T47D (cell line): ENCODE measurements around the gene MTARC1.

Source experiments
- DNase-seq, 2 experiments: peaks; one replicate each; pipeline versions ENCODE4 v3.0.0 to v3.0.0-alpha.2; 2011 to 2012; ENCODE audit warnings: low read depth in 1 of 2, low spot score in 1 of 2
- JUND ChIP-seq: IDR thresholded peaks from 2 replicates; pipeline ENCODE4 v1.6.1; 2012; ENCODE audit warnings: low read depth
- in situ Hi-C: cut with HindIII; loops from 2 replicates; pipeline ENCODE4 v1.10.0; 2016; ENCODE audit warnings: low sequenced_read_pairs, low pct_unique_long_range_greater_than_20kb

The MTARC1 gene

GRCh38 chr1:220817907-220818306 lies 31.2 kb downstream of the MTARC1 start:
- TF ChIP-seq JUND, result no peak
- in situ Hi-C loops, result no loop called here
- DNase-seq, result no peak

GRCh38 chr1:220818421-220819173 lies 31.9 kb downstream of the MTARC1 start:
- in situ Hi-C loops, result no loop called here
- TF ChIP-seq JUND, result no peak
- no peak for DNase-seq

GRCh38 chr1:220819467-220820026 lies 32.8 kb downstream of the MTARC1 start:
- in situ Hi-C loops, result no loop called here

GRCh38 chr1:220824031-220824989 lies 37.6 kb downstream of the MTARC1 start:
- no peak for DNase-seq
- in situ Hi-C loops, result no loop called here
- no peak for TF ChIP-seq JUND

More at GRCh38 chr1:220819467-220820026, 32.8 kb downstream of the MTARC1 start:
- TF ChIP-seq JUND, result no peak
- DNase-seq, result no peak

GRCh38 chr1:220825819-220826551 lies 39.3 kb downstream of the MTARC1 start:
- in situ Hi-C loops, result no loop called here
- no peak for TF ChIP-seq JUND
- DNase-seq, result no peak

GRCh38 chr1:220826729-220827128 lies 40.0 kb downstream of the MTARC1 start:
- in situ Hi-C loops, result no loop called here
- TF ChIP-seq JUND, result no peak
- DNase-seq, result no peak

- in situ Hi-C loops, result no loop called here
- DNase-seq, result no peak
- no peak for TF ChIP-seq JUND
Measured at GRCh38 chr1:220827445-220828178, 40.9 kb downstream of the MTARC1 start.

GRCh38 chr1:220828179-220828490 lies 41.4 kb downstream of the MTARC1 start:
- DNase-seq, result no peak
- TF ChIP-seq JUND, result no peak
- in situ Hi-C loops, result no loop called here

GRCh38 chr1:220828950-220829586 lies 42.4 kb downstream of the MTARC1 start:
- no peak for DNase-seq
- in situ Hi-C loops, result no loop called here
- TF ChIP-seq JUND, result no peak

GRCh38 chr1:220833436-220833835 lies 46.7 kb downstream of the MTARC1 start:
- in situ Hi-C loops, result no loop called here
- no peak for TF ChIP-seq JUND
- no peak for DNase-seq

- in situ Hi-C loops, result no loop called here
- no peak for DNase-seq
- no peak for TF ChIP-seq JUND
Measured at GRCh38 chr1:220834155-220834870, 47.6 kb downstream of the MTARC1 start.
